Stimulated activated CD8-positive, alpha-beta memory T cell treated with anti-CD3 and anti-CD28 coated beads, Interleukin-15, amount 100 ng/mL, for 48 hours (primary cell): Measurements from ENCODE around the gene MCF2L.
"Not testable (repeated sequence)": the region's sequence is repeated elsewhere in the genome, so short reads cannot be mapped to it uniquely, and the experiment has no call there.

Source experiments
- DNase-seq, 2 donors: peaks; one replicate each; pipeline ENCODE4 v3.0.0-alpha.2; 2020; ENCODE audit warnings: low read depth in 2 of 2

MCF2L gene, protein sequence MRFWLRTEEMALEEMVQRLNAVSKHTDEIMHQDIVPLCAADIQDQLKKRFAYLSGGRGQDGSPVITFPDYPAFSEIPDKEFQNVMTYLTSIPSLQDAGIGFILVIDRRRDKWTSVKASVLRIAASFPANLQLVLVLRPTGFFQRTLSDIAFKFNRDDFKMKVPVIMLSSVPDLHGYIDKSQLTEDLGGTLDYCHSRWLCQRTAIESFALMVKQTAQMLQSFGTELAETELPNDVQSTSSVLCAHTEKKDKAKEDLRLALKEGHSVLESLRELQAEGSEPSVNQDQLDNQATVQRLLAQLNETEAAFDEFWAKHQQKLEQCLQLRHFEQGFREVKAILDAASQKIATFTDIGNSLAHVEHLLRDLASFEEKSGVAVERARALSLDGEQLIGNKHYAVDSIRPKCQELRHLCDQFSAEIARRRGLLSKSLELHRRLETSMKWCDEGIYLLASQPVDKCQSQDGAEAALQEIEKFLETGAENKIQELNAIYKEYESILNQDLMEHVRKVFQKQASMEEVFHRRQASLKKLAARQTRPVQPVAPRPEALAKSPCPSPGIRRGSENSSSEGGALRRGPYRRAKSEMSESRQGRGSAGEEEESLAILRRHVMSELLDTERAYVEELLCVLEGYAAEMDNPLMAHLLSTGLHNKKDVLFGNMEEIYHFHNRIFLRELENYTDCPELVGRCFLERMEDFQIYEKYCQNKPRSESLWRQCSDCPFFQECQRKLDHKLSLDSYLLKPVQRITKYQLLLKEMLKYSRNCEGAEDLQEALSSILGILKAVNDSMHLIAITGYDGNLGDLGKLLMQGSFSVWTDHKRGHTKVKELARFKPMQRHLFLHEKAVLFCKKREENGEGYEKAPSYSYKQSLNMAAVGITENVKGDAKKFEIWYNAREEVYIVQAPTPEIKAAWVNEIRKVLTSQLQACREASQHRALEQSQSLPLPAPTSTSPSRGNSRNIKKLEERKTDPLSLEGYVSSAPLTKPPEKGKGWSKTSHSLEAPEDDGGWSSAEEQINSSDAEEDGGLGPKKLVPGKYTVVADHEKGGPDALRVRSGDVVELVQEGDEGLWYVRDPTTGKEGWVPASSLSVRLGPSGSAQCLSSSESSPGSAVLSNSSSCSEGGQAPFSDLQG

GRCh38 chr13:112968910-112969691 is at the start of gene MCF2L:
MCF2L (plus strand) TSS chr13:112969214; CDS start chr13:112969380, 166 bp downstream.
- DNase-seq: peak; percentile 34 to 54

- no peak for DNase-seq
These were observed 45.1 kb upstream of the MCF2L start for GRCh38 chr13:112923962-112924361.

GRCh38 chr13:112924365-112924764 is 44.6 kb upstream of the MCF2L start:
- no peak for DNase-seq

GRCh38 chr13:112926003-112926402 is 43.0 kb upstream of the MCF2L start:
- no peak for DNase-seq

DNA sequence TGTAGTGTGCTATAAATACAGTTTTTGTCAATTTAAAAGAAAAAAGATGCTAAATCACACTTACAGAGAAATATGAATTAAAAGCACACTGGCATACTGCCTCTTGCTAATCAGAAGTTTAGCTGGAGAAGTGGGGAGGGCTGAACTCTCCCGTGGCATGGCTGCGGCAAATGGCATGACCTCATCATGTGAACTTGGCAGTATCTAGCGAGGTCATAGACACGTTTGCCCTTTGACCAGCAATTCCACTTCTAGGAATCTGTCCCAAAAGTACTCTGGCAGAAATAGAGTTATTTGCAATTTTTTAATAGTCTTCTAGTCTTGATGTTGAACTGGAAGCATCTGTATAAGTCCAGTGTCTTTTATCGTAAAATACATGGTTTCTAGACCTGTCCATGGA is 42.0 kb upstream of the MCF2L start:
- DNase-seq: no peak

GRCh38 chr13:112928020-112928971 is 40.7 kb upstream of the MCF2L start:
- DNase-seq: no peak

GRCh38 chr13:112928972-112929782 is 39.8 kb upstream of the MCF2L start:
- no peak for DNase-seq

DNA sequence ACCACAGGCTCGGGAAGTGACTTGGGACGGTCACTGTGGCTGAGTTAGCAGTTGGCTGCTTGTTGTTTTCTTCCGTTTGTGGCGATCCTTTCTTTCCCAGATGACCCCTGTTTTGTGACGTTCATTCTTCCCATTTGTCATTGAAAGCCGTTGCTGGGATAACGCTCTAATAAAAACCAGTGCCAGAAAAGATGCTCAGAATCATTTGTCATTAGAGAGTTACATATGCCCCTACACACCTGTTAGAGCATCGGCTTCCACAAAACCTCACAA is 39.3 kb upstream of the MCF2L start:
- no peak for DNase-seq

DNA sequence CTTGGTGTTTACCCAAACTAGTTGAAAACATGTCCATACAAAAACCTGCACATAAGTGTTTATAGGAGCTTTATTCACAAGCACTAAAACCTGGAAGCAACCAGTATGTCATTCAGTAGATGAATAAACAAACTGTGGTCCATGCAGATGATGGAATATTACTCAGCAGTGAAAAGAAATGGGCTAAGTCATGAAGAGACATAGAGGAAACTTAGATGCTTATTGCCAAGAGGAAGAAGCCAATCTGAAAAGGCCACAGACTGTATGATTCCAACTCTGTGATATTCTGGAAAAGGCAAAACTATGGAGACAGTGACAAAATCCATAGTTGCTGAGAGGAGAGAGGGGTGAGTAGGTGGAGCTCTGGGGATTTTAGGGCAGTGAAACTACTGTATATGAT is 38.8 kb upstream of the MCF2L start:
- DNase-seq: no peak

GRCh38 chr13:112931028-112931934 is 37.7 kb upstream of the MCF2L start:
- DNase-seq: no peak

DNA sequence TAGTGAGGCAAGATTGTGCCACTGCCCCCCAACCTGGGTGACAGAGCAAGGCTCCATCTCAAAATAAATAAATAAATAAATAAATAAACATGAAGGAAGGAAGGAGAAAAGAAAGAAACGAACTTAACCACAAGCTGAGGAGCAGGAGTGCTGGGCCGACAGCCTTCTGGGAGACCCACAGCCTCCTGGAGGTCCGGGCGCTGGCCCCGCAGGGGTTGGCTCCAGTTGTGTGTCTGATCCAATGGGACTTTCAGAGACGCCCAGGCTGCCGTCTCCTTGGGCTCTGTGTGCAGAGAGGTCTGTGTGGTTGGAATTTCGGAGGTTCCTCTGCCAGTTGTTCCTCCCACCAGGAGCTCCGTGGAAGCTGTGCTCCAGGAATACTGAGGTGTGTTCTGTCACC is 36.0 kb upstream of the MCF2L start:
- DNase-seq: no peak

- no peak for DNase-seq
These were observed 35.4 kb upstream of the MCF2L start for GRCh38 chr13:112933649-112934048.

DNA sequence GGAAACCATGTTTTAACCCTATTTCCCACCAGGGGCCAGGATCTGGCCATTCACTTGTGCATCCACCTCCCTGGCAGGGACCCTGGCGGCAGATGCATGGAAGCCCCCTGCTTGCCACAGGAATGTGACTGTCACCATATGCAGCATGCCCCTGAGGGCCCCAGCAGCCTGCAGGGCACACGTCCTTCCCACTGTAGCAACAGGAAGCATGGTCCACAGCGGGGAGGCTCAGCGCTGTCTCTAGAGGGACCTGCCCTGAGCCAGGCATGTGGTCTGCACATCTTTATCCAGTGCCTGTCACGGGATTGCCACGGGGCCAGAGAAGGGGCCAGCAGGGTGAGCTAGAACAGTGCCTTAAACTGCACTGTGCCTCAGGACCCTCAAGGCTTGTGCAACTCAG is 34.9 kb upstream of the MCF2L start:
- DNase-seq: no peak

DNA sequence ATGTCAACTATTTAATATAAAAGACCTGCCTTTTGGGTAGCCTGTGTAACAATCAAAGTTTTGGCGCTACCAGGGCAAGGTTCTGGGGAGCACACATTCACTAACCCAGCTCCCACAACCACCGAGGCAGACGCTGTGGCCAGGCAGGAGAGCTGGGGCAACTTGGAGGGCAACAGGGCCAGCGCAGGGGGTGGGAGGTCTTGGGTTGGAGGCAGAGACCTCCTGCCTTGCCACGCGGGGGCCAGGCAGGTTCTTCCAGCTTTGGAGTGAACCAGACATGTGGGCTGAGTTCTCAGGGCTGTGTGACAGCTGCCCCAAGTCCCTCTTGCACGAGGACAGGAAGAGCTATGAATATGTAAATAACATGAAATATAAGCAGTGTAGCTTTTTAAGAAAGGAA is 30.3 kb upstream of the MCF2L start:
- DNase-seq: no peak

DNA sequence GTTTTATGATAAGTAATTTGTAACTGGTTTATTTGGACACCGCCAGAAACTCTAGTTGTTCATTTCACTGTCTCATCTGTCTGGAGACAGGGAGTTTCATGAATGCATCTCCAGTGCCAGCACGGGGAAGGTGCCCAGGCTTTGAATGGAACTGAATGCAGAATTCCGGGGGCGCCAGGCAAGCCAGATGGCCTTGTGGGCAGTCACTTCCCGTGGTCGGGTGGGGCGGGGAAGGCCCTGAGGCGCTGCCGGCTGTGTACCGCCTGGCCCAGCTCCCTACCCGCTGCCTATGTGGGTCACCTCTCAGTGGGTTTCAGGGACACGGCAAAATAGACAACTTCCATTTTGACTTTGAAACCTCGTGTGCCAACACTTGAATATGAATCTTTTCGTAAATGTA is 28.8 kb upstream of the MCF2L start:
- no peak for DNase-seq

DNA sequence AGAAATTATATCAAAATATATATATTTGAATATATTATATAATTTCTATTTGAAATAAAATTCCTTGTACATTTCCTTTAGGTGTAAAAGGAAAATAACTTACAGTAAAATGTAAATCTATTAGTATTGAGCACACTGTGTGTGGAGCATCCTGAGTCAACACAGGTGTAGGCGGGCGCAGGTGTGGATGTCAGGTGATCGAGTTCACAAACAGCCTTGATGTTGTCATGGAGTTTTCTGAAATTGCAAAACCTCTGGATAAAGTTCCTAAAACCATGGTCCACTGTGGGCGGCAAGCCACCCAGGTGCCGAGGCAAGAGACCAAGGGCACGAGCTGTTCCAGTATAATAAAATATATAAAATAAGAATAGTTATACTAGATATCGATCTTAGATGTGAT is 27.7 kb upstream of the MCF2L start:
- DNase-seq: no peak

DNA sequence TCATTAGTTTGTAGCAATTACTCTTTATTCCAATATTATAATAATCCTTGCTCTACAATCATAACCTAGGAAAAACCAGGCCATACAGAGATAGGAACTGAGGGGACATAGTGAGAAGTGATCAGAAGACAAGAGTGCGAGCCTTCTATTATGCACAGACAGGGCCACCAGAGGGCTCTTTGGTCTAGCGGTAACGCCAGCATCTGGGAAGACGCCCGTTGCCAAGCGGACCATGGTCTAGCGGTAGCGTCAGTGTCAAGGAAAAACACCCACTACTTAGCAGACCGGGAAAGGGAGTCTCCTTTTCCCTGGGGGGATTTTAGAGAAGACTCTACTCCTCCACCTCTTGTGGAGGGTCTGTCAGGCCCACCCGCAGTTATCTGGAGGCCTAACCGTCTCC is 27.2 kb upstream of the MCF2L start:
- DNase-seq: not testable (repeated sequence)

GRCh38 chr13:112942689-112943308 is 26.2 kb upstream of the MCF2L start:
- DNase-seq: peak; percentile 86 to 88
